H9 (cell line): Measurements from ENCODE around the gene CMSS1. TPM values are rescaled to one million over a fixed set of nuclear protein-coding genes. Genes with fewer than 3 reads are reported as not detected.

ENCODE experiments used
- DNase-seq: peaks from one replicate; pipeline ENCODE4 v3.0.0-alpha.2; 2017
- H2AFZ ChIP-seq: one replicate; pipeline ENCODE4 v1.6.1; 2013; ENCODE audit warnings: mild to moderate bottlenecking, low read length, control low read depth, moderate library complexity
- H2AK5ac ChIP-seq: 2 replicates; pipeline ENCODE4 v1.6.1; 2013; ENCODE audit warnings: low read length, control low read depth, mixed read lengths; ENCODE audit not compliant: insufficient read length
- H2BK120ac ChIP-seq: one replicate; pipeline ENCODE4 v1.6.1; 2013; ENCODE audit warnings: low read depth, mild to moderate bottlenecking, low read length, control low read depth, inconsistent platforms; ENCODE audit not compliant: poor library complexity, severe bottlenecking
- H2BK12ac ChIP-seq: 2 replicates; pipeline ENCODE4 v1.6.1; 2013; ENCODE audit warnings: low read length, control low read depth, mixed read lengths, low read depth; ENCODE audit not compliant: insufficient read length
- H2BK15ac ChIP-seq: 2 replicates; pipeline ENCODE4 v1.6.1; 2013; ENCODE audit warnings: low read depth, low read length, control low read depth
- H2BK20ac ChIP-seq: one replicate; pipeline ENCODE4 v1.6.1; 2013; ENCODE audit warnings: low read depth, mild to moderate bottlenecking, low read length, control low read depth, inconsistent platforms; ENCODE audit not compliant: poor library complexity, severe bottlenecking
- H2BK5ac ChIP-seq: 2 replicates; pipeline ENCODE4 v1.6.1; 2013; ENCODE audit warnings: low read length, control low read depth, mixed read lengths; ENCODE audit not compliant: insufficient read length
- H3K14ac ChIP-seq: 2 replicates; pipeline ENCODE4 v1.6.1; 2013; ENCODE audit warnings: low read length, control low read depth; ENCODE audit not compliant: insufficient read depth
- H3K18ac ChIP-seq: 2 replicates; pipeline ENCODE4 v1.6.1; 2013; ENCODE audit warnings: low read depth, mild to moderate bottlenecking, mixed read lengths, low read length, control low read depth; ENCODE audit not compliant: insufficient read length
- H3K23ac ChIP-seq: 2 replicates; pipeline ENCODE4 v1.6.1; 2013; ENCODE audit warnings: low read length, control low read depth, mixed read lengths, low read depth; ENCODE audit not compliant: insufficient read length
- H3K23me2 ChIP-seq: 2 replicates; pipeline ENCODE4 v1.6.1; 2013; ENCODE audit warnings: low read depth, mild to moderate bottlenecking, mixed read lengths, low read length, control low read depth; ENCODE audit not compliant: insufficient read length, poor library complexity, severe bottlenecking
- H3K27ac ChIP-seq: 2 replicates; pipeline ENCODE4 v1.5.1; 2013; ENCODE audit warnings: low read length, control low read depth, mixed read lengths, low read depth; ENCODE audit not compliant: insufficient read length
- H3K27me3 ChIP-seq: 2 replicates; pipeline ENCODE4 v1.6.1; 2013; ENCODE audit warnings: low read length, control low read depth, inconsistent platforms; ENCODE audit not compliant: insufficient read depth
- H3K4ac ChIP-seq: 2 replicates; pipeline ENCODE4 v1.6.1; 2013; ENCODE audit warnings: low read depth, mild to moderate bottlenecking, control low read depth, inconsistent platforms, low read length, moderate library complexity
- H3K4me1 ChIP-seq: 2 replicates; pipeline ENCODE4 v1.6.1; 2013; ENCODE audit warnings: low read length, control low read depth, inconsistent platforms; ENCODE audit not compliant: insufficient read depth
- H3K4me2 ChIP-seq: 2 replicates; pipeline ENCODE4 v1.6.1; 2013; ENCODE audit warnings: low read length, control low read depth, mixed read lengths; ENCODE audit not compliant: insufficient read length, insufficient read depth
- H3K56ac ChIP-seq: 2 replicates; pipeline ENCODE4 v1.6.1; 2013; ENCODE audit warnings: low read depth, mild to moderate bottlenecking, mixed read lengths, low read length, control low read depth; ENCODE audit not compliant: insufficient read length
- H3K79me1 ChIP-seq: 2 replicates; pipeline ENCODE4 v1.6.1; 2013; ENCODE audit warnings: low read depth, mild to moderate bottlenecking, moderate library complexity, low read length, control low read depth, inconsistent platforms; ENCODE audit not compliant: insufficient read depth, poor library complexity, severe bottlenecking
- H3K79me2 ChIP-seq: 2 replicates; pipeline ENCODE4 v1.6.1; 2013; ENCODE audit warnings: low read length, control low read depth, inconsistent platforms; ENCODE audit not compliant: insufficient read depth
- H3K9ac ChIP-seq: 2 replicates; pipeline ENCODE4 v1.6.1; 2013; ENCODE audit warnings: low read length, control low read depth, mixed read lengths; ENCODE audit not compliant: insufficient read length; ENCODE audit errors: extremely low read depth
- H3K9me3 ChIP-seq: one replicate; pipeline ENCODE4 v1.6.1; 2013; ENCODE audit warnings: low read depth, low read length, inconsistent platforms; ENCODE audit not compliant: control insufficient read depth
- H3T11ph ChIP-seq: one replicate; pipeline ENCODE4 v1.6.1; 2013; ENCODE audit warnings: mild to moderate bottlenecking, low read length, control low read depth, inconsistent platforms
- H4K20me1 ChIP-seq: one replicate; pipeline ENCODE4 v1.6.1; 2013; ENCODE audit not compliant: control insufficient read depth, insufficient read length, insufficient read depth
- H4K5ac ChIP-seq: 2 replicates; pipeline ENCODE4 v1.6.1; 2013; ENCODE audit warnings: low read depth, mild to moderate bottlenecking, mixed read lengths, low read length, control low read depth; ENCODE audit not compliant: insufficient read length
- H4K8ac ChIP-seq: replicated peaks from 2 replicates; pipeline ENCODE4 v1.6.1; 2013; ENCODE audit warnings: low read length, control low read depth, mixed read lengths, low read depth; ENCODE audit not compliant: insufficient read length
- H4K91ac ChIP-seq: 2 replicates; pipeline ENCODE4 v1.6.1; 2013; ENCODE audit warnings: low read depth, mild to moderate bottlenecking, moderate library complexity, mixed read lengths, low read length, control low read depth; ENCODE audit not compliant: insufficient read length
- H3K27ac Mint-ChIP-seq, 3 experiments: 2 replicates in 2 of 3; 3 replicates in 1 of 3; pipeline ENCODE4 v1.8.0; 2020 to 2021; ENCODE audit warnings: mixed read lengths in 3 of 3, mild to moderate bottlenecking in 1 of 3, moderate library complexity in 1 of 3
- H3K27me3 Mint-ChIP-seq: 2 replicates; pipeline ENCODE4 v1.8.0; 2021; ENCODE audit warnings: low read depth, mild to moderate bottlenecking, moderate library complexity, mixed read lengths
- H3K36me3 Mint-ChIP-seq, 3 experiments: 2 replicates in 2 of 3; 3 replicates in 1 of 3; pipeline ENCODE4 v1.8.0; 2020 to 2021; ENCODE audit warnings: low read depth in 3 of 3, mixed read lengths in 3 of 3; ENCODE audit not compliant: insufficient read depth in 1 of 3
- H3K4me1 Mint-ChIP-seq, 2 experiments: 2 replicates each; pipeline ENCODE4 v1.8.0; 2020; ENCODE audit warnings: mixed read lengths in 2 of 2
- H3K4me3 Mint-ChIP-seq, 2 experiments: 2 replicates in 1 of 2; 3 replicates in 1 of 2; pipeline ENCODE4 v1.8.0; 2020 to 2021; ENCODE audit warnings: mild to moderate bottlenecking in 2 of 2, mixed read lengths in 2 of 2, moderate library complexity in 1 of 2
- H3K9me3 Mint-ChIP-seq, 2 experiments: 2 replicates in 1 of 2; 3 replicates in 1 of 2; pipeline ENCODE4 v1.8.0; 2020; ENCODE audit warnings: mild to moderate bottlenecking in 2 of 2, mixed read lengths in 2 of 2, moderate library complexity in 1 of 2
- WGBS: extraction: QIAGEN DNeasy Blood & Tissue Kit; methylation state at CpG from one replicate; pipeline ENCODE4 v1.1.7; 2013; ENCODE audit warnings: missing lambda C conversion rate, low lambda C conversion rate, mixed read lengths; ENCODE audit not compliant: insufficient read length; ENCODE audit errors: extremely low coverage; 5-methylcytosine and 5-hydroxymethylcytosine counted together
- total RNA-seq: library from RNA; stranded (reverse); gene quantifications from 2 replicates; pipeline ENCODE4 v1.2.1, GENCODE V29; 2021
- TF ChIP-seq, protein P1 (sequence below): fragments of 200-600 bp; sonication (generic); conservative IDR thresholded peaks from 3 replicates; pipeline ENCODE4 v1.8.0; 2021; ENCODE audit warnings: antibody characterized with exemption, mild to moderate bottlenecking

CMSS1 gene
- total RNA-seq, 1 experiment from 2014 or later = 61.8 TPM

GRCh38 chr3:99863002-99863401, 45.3 kb downstream of the CMSS1 start:
- H3K9me3 Mint-ChIP-seq = peaks cover 0 to 3% of the 10 kb centered on the region in 2 experiments; a peak in 2 of 5 replicates
- no peak for DNase-seq

More at GRCh38 chr3:99863002-99863401, 45.3 kb downstream of the CMSS1 start:
- Histone ChIP-seq H3K23me2 (no peaks in the 10 kb centered on the region), H3K56ac (no peak overlapping the region), H3K18ac (no peak overlapping the region), H3K4me1 (peaks cover 3% of the 10 kb centered on the region; the same call in 1 of the 2 replicates), H3K4ac (no peak overlapping the region), H2AFZ (no peak overlapping the region), H2BK5ac (no peak overlapping the region), H4K5ac (no peak overlapping the region), H2AK5ac (no peak overlapping the region), H3K27ac (no peak overlapping the region), H3K9ac (no peak overlapping the region), H2BK20ac (no peak overlapping the region), H4K8ac (no peak overlapping the region), H3K79me2 (no peaks in the 10 kb centered on the region), H2BK12ac (no peak overlapping the region), H3T11ph (no peak overlapping the region), H3K79me1 (no peaks in the 10 kb centered on the region), H3K9me3 (no peaks in the 10 kb centered on the region), H4K91ac (no peak overlapping the region), H3K23ac (no peak overlapping the region), H4K20me1 (no peaks in the 10 kb centered on the region), H2BK15ac (no peak overlapping the region), H3K14ac (no peak overlapping the region), H2BK120ac (no peak overlapping the region), H3K27me3 (no peaks in the 10 kb centered on the region; the same call in 1 of the 2 replicates), H3K4me2 (no peak overlapping the region)
- peaks cover 6 to 9% of the 10 kb centered on the region in 2 experiments for H3K4me1 Mint-ChIP-seq
- no peak overlapping the region for H3K27ac Mint-ChIP-seq
- peaks cover 23% of the 10 kb centered on the region for H3K27me3 Mint-ChIP-seq
- H3K4me3 Mint-ChIP-seq = no peak overlapping the region
- no CpG with 5 or more reads among the region's 6 CpGs for WGBS
- peaks cover 6 to 9% (median 8%) of the 10 kb centered on the region in 3 experiments; a peak in 6 of 7 replicates for H3K36me3 Mint-ChIP-seq
- TF ChIP-seq, protein P1, sequence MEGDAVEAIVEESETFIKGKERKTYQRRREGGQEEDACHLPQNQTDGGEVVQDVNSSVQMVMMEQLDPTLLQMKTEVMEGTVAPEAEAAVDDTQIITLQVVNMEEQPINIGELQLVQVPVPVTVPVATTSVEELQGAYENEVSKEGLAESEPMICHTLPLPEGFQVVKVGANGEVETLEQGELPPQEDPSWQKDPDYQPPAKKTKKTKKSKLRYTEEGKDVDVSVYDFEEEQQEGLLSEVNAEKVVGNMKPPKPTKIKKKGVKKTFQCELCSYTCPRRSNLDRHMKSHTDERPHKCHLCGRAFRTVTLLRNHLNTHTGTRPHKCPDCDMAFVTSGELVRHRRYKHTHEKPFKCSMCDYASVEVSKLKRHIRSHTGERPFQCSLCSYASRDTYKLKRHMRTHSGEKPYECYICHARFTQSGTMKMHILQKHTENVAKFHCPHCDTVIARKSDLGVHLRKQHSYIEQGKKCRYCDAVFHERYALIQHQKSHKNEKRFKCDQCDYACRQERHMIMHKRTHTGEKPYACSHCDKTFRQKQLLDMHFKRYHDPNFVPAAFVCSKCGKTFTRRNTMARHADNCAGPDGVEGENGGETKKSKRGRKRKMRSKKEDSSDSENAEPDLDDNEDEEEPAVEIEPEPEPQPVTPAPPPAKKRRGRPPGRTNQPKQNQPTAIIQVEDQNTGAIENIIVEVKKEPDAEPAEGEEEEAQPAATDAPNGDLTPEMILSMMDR = no peak
